ENCODE data around the gene RSPH9. TPM values are rescaled to one million over a fixed set of nuclear protein-coding genes. Genes with fewer than 3 reads are reported as not detected.

The RSPH9 gene
- total and polyA plus RNA-seq, 7 experiments from 2014 or later = 0.96 to 1.1 TPM; not detected in 5

- ChIA-PET CTCF (interaction anchor here (0.7 to 1.7 kb wide), 3 partner anchors 15 to 471 kb away, joined by 3 to 7 read pairs (median 3); no protein-coding TSS in a partner anchor), POLR2A (interaction anchor here (1.0 to 2.0 kb wide), 3 partner anchors 27 to 361 kb away, joined by 3 to 5 read pairs (median 3); partner anchors contain the start of genes MAD2L1BP, POLH and XPO5)
Measured at GRCh38 chr6:43609402-43609801, 35.4 kb upstream of the RSPH9 start.

DNA sequence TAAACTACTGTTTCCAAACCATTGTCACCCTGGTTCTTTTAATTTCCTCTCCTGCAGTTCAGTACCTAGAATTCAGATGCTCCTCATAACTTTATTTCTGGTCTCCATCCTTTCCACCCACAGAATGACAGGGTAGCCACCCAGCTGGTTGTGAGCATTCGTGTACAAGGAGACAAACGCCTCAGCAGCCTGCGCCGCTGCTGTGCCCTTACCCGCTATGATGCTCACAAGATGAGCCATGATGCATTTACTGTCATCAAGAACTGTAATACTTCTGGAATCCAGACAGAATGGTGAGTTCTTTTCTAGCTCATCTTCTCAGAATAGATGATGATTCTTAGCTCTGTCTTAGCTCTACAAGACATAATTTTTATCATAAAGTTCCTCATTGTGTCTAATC is 34.4 kb upstream of the RSPH9 start:
- H3K27me3 Mint-ChIP-seq = no peaks in the 10 kb centered on the region
- H3K27me3 ChIP-seq (ENCODE audit: control insufficient read depth in 2 of 2, insufficient read depth in 2 of 2, low read length in 2 of 2) = no peaks in the 10 kb centered on the region
- CTCF ChIA-PET = interaction anchor here (0.9 to 1.1 kb wide), 3 partner anchors 46 to 57 kb away, joined by 3 read pairs; no protein-coding TSS in a partner anchor
- H3K4me1 ChIP-seq (ENCODE audit: control insufficient read depth in 2 of 2, insufficient read depth in 2 of 2, low read length in 2 of 2) = no peaks in the 10 kb centered on the region
- H3K4me1 Mint-ChIP-seq = peaks cover 0 to 10% (median 5%) of the 10 kb centered on the region in 7 donors
- no peaks in the 10 kb centered on the region for H3K9me3 ChIP-seq (ENCODE audit: control insufficient read depth in 2 of 3, low read length in 3 of 3)
- no peak overlapping the region for H3K4me3 ChIP-seq (ENCODE audit: low read length)
- intact Hi-C loops (cut with micrococcal nuclease) = no loop called here
- H3K4me3 Mint-ChIP-seq = no peak overlapping the region
- H3K27ac ChIP-seq (ENCODE audit: low read depth, low read length) = no peak overlapping the region
- POLR2A ChIA-PET = interaction anchor here (1.1 to 2.0 kb wide), 2 partner anchors 13 to 25 kb away, joined by 3 to 5 read pairs; partner anchors contain the start of gene MAD2L1BP
- peaks cover 19 to 32% (median 20%) of the 10 kb centered on the region in 3 experiments for H3K36me3 ChIP-seq (ENCODE audit: control insufficient read depth in 2 of 3, insufficient read depth in 3 of 3, low read length in 3 of 3)
- no peak for ATAC-seq
- peaks cover 8 to 23% (median 17%) of the 10 kb centered on the region in 5 donors for H3K36me3 Mint-ChIP-seq
- no peak overlapping the region for H3K27ac Mint-ChIP-seq
- no peak for DNase-seq
- no peaks in the 10 kb centered on the region for H3K9me3 Mint-ChIP-seq

More at GRCh38 chr6:43609402-43609801, 35.4 kb upstream of the RSPH9 start:
- no peak for DNase-seq
- no peak for ATAC-seq
- Mint-ChIP-seq H3K27ac (peak overlapping the region in 1 of 9 donors; percentile 21), H3K27me3 (no peaks in the 10 kb centered on the region), H3K4me3 (no peak overlapping the region), H3K9me3 (no peaks in the 10 kb centered on the region), H3K36me3 (peaks cover 8 to 19% (median 17%) of the 10 kb centered on the region in 5 donors), H3K4me1 (peaks cover 0 to 10% (median 5%) of the 10 kb centered on the region in 7 donors)
- H3K4me1 ChIP-seq (ENCODE audit: control insufficient read depth in 2 of 2, insufficient read depth in 2 of 2, low read length in 2 of 2) = no peaks in the 10 kb centered on the region
- intact Hi-C loops (cut with micrococcal nuclease) = loop anchor here (2.0 to 5.0 kb wide), 4 partner anchors 19 to 148 kb away; partner anchors contain the start of genes GTPBP2 (in 2 of the 2) and RSPH9 (in 1 of the 2)
- peaks cover 20 to 42% (median 20%) of the 10 kb centered on the region in 3 experiments for H3K36me3 ChIP-seq (ENCODE audit: control insufficient read depth in 2 of 3, insufficient read depth in 3 of 3, low read length in 3 of 3)
- no peak overlapping the region for H3K4me3 ChIP-seq (ENCODE audit: low read length)
- no peaks in the 10 kb centered on the region for H3K9me3 ChIP-seq (ENCODE audit: control insufficient read depth in 2 of 3, low read length in 3 of 3)
- no peak overlapping the region for H3K27ac ChIP-seq (ENCODE audit: low read depth, low read length)
- no peaks in the 10 kb centered on the region for H3K27me3 ChIP-seq (ENCODE audit: control insufficient read depth in 2 of 2, insufficient read depth in 2 of 2, low read length in 2 of 2)

GRCh38 chr6:43613721-43614395 is 31.0 kb upstream of the RSPH9 start:
- CTCF ChIA-PET = interaction anchor here (0.9 kb wide), 1 partner anchor 30 kb away, joined by 3 read pairs; no protein-coding TSS in a partner anchor
- H3K4me3 Mint-ChIP-seq = no peak overlapping the region
- ATAC-seq = no peak
- H3K27ac Mint-ChIP-seq = peak overlapping the region in 3 of 9 donors; percentile 19 to 55 (median 38)
- Histone ChIP-seq H3K4me1 (ENCODE audit: control insufficient read depth in 2 of 2, insufficient read depth in 2 of 2, low read length in 2 of 2) (no peaks in the 10 kb centered on the region), H3K27ac (ENCODE audit: low read depth, low read length) (no peak overlapping the region), H3K36me3 (ENCODE audit: control insufficient read depth in 2 of 3, insufficient read depth in 3 of 3, low read length in 3 of 3) (peaks cover 19 to 27% (median 20%) of the 10 kb centered on the region in 3 experiments), H3K4me3 (ENCODE audit: low read length) (no peak overlapping the region), H3K9me3 (ENCODE audit: control insufficient read depth in 2 of 3, low read length in 3 of 3) (no peaks in the 10 kb centered on the region), H3K27me3 (ENCODE audit: control insufficient read depth in 2 of 2, insufficient read depth in 2 of 2, low read length in 2 of 2) (no peaks in the 10 kb centered on the region)
- H3K36me3 Mint-ChIP-seq = peaks cover 8 to 18% (median 12%) of the 10 kb centered on the region in 5 donors
- POLR2A ChIA-PET = interaction anchor here (0.5 to 1.6 kb wide), 4 partner anchors 15 to 1026 kb away, joined by 3 to 6 read pairs (median 3); partner anchors contain the start of gene GTPBP2
- peaks cover 0 to 3% (median 0%) of the 10 kb centered on the region in 7 donors for H3K4me1 Mint-ChIP-seq
- H3K27me3 Mint-ChIP-seq = no peaks in the 10 kb centered on the region
- intact Hi-C loops (cut with micrococcal nuclease) = no loop called here
- DNase-seq = no peak
- no peaks in the 10 kb centered on the region for H3K9me3 Mint-ChIP-seq

GRCh38 chr6:43614396-43614730 is 30.5 kb upstream of the RSPH9 start:
- Histone ChIP-seq H3K4me3 (ENCODE audit: low read length) (no peak overlapping the region), H3K9me3 (ENCODE audit: control insufficient read depth in 2 of 3, low read length in 3 of 3) (no peaks in the 10 kb centered on the region), H3K4me1 (ENCODE audit: control insufficient read depth in 2 of 2, insufficient read depth in 2 of 2, low read length in 2 of 2) (no peaks in the 10 kb centered on the region), H3K36me3 (ENCODE audit: control insufficient read depth in 2 of 3, insufficient read depth in 3 of 3, low read length in 3 of 3) (peaks cover 19 to 27% (median 20%) of the 10 kb centered on the region in 3 experiments), H3K27ac (ENCODE audit: low read depth, low read length) (no peak overlapping the region), H3K27me3 (ENCODE audit: control insufficient read depth in 2 of 2, insufficient read depth in 2 of 2, low read length in 2 of 2) (no peaks in the 10 kb centered on the region)
- no peak for ATAC-seq
- Mint-ChIP-seq H3K36me3 (peaks cover 8 to 20% (median 12%) of the 10 kb centered on the region in 5 donors), H3K4me1 (peaks cover 0 to under 1% (median 0%) of the 10 kb centered on the region in 7 donors), H3K27me3 (no peaks in the 10 kb centered on the region), H3K9me3 (no peaks in the 10 kb centered on the region), H3K4me3 (no peak overlapping the region), H3K27ac (no peak overlapping the region)
- ChIA-PET POLR2A (interaction anchor here (0.5 to 1.6 kb wide), 3 partner anchors 15 to 1027 kb away, joined by 3 to 6 read pairs (median 3); partner anchors contain the start of gene GTPBP2), CTCF (no interaction called here)
- DNase-seq = no peak
- intact Hi-C loops (cut with micrococcal nuclease) = no loop called here

- Histone ChIP-seq H3K4me3 (ENCODE audit: low read length) (no peak overlapping the region), H3K4me1 (ENCODE audit: control insufficient read depth in 2 of 2, insufficient read depth in 2 of 2, low read length in 2 of 2) (no peaks in the 10 kb centered on the region), H3K9me3 (ENCODE audit: control insufficient read depth in 2 of 3, low read length in 3 of 3) (no peaks in the 10 kb centered on the region), H3K27me3 (ENCODE audit: control insufficient read depth in 2 of 2, insufficient read depth in 2 of 2, low read length in 2 of 2) (no peaks in the 10 kb centered on the region), H3K36me3 (ENCODE audit: control insufficient read depth in 2 of 3, insufficient read depth in 3 of 3, low read length in 3 of 3) (peaks cover 12 to 41% (median 17%) of the 10 kb centered on the region in 3 experiments), H3K27ac (ENCODE audit: low read depth, low read length) (no peak overlapping the region)
- peaks cover 0 to 8% (median 0%) of the 10 kb centered on the region in 7 donors for H3K4me1 Mint-ChIP-seq
- H3K4me3 Mint-ChIP-seq = no peak overlapping the region
- no peak for ATAC-seq
- no peaks in the 10 kb centered on the region for H3K27me3 Mint-ChIP-seq
- no peaks in the 10 kb centered on the region for H3K9me3 Mint-ChIP-seq
- no peak for DNase-seq
- ChIA-PET POLR2A (interaction anchor here (0.9 kb wide), 1 partner anchor 15 kb away, joined by 3 read pairs; no protein-coding TSS in a partner anchor), CTCF (no interaction called here)
- H3K36me3 Mint-ChIP-seq = peaks cover 4 to 27% (median 10%) of the 10 kb centered on the region in 5 donors
- peak overlapping the region in 3 of 9 donors; percentile 38 to 59 (median 55) for H3K27ac Mint-ChIP-seq
- intact Hi-C loops (cut with micrococcal nuclease) = no loop called here
Measured at GRCh38 chr6:43616725-43617472, 27.9 kb upstream of the RSPH9 start.

GRCh38 chr6:43621078-43621835 is 23.6 kb upstream of the RSPH9 start:
- Mint-ChIP-seq H3K4me1 (peaks cover 0 to 18% (median 5%) of the 10 kb centered on the region in 7 donors), H3K27ac (peak overlapping the region in 2 of 9 donors; percentile 28 to 54), H3K9me3 (peaks cover 0 to 3% (median 0%) of the 10 kb centered on the region in 11 donors), H3K27me3 (no peaks in the 10 kb centered on the region), H3K36me3 (peaks cover 4 to 25% (median 15%) of the 10 kb centered on the region in 5 donors), H3K4me3 (no peak overlapping the region)
- Histone ChIP-seq H3K4me3 (ENCODE audit: low read length) (no peak overlapping the region), H3K36me3 (ENCODE audit: control insufficient read depth in 2 of 3, insufficient read depth in 3 of 3, low read length in 3 of 3) (peaks cover 0 to 63% (median 14%) of the 10 kb centered on the region in 3 experiments), H3K9me3 (ENCODE audit: control insufficient read depth in 2 of 3, low read length in 3 of 3) (no peaks in the 10 kb centered on the region), H3K27me3 (ENCODE audit: control insufficient read depth in 2 of 2, insufficient read depth in 2 of 2, low read length in 2 of 2) (no peaks in the 10 kb centered on the region), H3K27ac (ENCODE audit: low read depth, low read length) (no peak overlapping the region), H3K4me1 (ENCODE audit: control insufficient read depth in 2 of 2, insufficient read depth in 2 of 2, low read length in 2 of 2) (no peaks in the 10 kb centered on the region)
- POLR2A ChIA-PET = no interaction called here
- ATAC-seq = no peak
- CTCF ChIA-PET = interaction anchor here (1.3 kb wide), 1 partner anchor 13 kb away, joined by 5 read pairs; no protein-coding TSS in a partner anchor
- DNase-seq = no peak
- intact Hi-C loops (cut with micrococcal nuclease) = no loop called here

All from naive thymus-derived CD4-positive, alpha-beta T cell (primary cell).